ENCODE results near the gene SPEM2.
"Not testable (repeated sequence)": the region's sequence is repeated elsewhere in the genome, so short reads cannot be mapped to it uniquely, and the experiment has no call there.

SPEM2 gene

GRCh38 chr17:7443499-7444485 is 18.4 kb downstream of the SPEM2 start:
- DNase-seq: no peak

DNA sequence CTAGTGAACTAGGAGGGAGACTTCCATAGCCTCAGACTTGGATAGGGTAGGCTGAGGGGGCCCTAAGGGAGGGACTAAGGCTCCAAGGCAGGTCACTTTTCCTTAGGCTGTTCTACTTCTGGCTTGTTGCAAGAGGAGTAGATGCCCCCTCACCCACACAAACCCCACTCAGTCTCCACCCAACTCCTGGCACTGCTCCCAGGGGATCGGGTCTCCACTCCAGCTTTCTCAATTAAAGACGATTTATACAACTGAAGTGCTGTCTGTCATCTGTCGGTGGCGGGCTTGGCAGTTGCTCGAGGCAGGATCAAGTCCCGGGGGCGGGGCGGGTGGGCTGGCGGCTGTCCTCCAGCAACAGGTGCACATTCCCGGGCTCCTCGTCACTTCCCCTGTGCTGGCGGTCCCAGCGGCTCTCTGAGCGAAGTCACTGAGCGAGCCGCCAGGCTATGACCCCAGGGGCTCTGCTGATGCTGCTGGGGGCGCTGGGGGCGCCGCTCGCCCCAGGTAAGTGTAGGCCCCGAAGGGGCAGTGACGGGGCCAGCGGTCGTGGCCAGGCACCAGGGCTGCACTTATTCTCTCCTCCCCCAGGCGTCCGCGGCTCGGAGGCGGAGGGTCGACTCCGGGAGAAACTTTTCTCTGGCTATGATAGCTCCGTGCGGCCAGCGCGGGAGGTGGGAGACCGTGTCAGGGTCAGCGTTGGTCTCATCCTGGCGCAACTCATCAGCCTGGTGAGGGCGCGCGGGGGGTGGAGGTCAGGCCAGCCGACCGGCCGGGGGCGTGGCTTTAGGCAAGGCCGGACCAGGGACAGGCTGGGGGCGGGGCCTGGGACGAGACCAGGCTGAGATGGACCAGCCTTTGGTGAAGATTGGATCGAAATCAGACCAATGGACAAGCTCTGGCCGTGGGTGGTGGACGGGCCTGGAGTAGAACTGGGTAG is 19.5 kb downstream of the SPEM2 start, which contains the start of gene CHRNB1:
Gene CHRNB1 (plus strand): TSS at position 380 of the 937 bp plus-strand sequence. CDS start 67 bp downstream, at position 447.
- DNase-seq: no peak

DNA sequence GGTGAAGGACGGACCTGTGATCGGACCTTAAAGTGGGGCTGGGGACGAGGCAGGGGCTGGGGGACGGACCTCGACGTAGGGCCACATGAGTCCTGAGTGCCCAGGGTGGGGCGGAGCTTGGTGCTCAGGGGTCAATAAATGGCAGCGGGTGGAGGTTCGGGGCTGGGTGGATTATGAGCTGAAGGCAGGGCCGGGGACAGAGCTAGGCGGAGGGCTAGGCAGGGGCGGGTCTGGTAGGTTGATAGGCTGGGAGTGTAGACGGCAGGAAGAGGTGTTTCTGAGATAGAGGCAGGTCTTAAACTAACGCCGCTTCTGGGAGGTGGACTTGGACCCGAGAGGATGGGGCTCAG is 20.2 kb downstream of the SPEM2 start:
- DNase-seq: no peak

DNA sequence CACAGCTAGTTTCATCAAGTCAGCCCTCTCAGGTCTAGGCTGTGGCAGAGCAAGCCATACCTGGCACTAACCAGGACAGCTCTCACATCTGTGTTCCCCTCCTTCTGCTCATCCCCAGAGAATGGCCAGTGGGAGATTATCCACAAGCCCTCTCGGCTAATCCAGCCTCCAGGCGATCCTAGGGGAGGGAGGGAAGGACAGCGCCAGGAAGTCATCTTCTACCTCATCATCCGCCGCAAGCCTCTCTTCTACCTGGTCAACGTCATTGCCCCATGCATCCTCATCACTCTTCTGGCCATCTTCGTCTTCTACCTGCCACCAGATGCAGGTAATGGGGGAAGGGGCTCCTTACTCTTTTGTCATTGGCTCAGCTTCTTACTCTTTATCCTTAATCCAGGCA is 23.0 kb downstream of the SPEM2 start:
- no peak for DNase-seq

DNA sequence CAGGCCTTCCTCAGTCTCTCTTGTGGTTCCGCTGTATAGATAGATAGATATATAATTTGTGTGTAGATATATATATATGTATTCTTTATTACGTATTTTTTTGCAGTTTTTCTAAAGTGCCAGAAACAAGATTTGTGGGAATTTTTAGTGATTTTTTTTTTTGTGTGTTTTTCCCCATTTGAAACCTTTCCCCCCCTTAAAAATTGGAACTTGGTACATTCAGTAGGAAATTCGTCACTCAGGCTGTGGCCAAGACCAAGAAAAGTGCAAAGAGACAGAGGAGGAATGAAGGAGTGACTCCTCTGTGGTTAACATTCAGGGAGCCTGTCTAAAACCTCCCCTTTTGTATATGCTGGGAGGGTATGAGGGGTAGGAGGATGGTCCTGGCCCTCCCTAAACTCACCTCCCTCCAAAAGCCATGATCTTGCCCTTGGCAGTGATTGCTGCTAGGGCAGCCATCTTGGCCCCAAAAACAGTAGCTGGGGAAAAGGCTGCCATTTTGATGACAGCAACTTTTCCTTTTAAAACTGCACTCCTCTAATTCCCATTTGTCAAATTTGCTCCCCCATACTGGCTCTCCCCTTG is 34.6 kb downstream of the SPEM2 start:
- DNase-seq: no peak

DNA sequence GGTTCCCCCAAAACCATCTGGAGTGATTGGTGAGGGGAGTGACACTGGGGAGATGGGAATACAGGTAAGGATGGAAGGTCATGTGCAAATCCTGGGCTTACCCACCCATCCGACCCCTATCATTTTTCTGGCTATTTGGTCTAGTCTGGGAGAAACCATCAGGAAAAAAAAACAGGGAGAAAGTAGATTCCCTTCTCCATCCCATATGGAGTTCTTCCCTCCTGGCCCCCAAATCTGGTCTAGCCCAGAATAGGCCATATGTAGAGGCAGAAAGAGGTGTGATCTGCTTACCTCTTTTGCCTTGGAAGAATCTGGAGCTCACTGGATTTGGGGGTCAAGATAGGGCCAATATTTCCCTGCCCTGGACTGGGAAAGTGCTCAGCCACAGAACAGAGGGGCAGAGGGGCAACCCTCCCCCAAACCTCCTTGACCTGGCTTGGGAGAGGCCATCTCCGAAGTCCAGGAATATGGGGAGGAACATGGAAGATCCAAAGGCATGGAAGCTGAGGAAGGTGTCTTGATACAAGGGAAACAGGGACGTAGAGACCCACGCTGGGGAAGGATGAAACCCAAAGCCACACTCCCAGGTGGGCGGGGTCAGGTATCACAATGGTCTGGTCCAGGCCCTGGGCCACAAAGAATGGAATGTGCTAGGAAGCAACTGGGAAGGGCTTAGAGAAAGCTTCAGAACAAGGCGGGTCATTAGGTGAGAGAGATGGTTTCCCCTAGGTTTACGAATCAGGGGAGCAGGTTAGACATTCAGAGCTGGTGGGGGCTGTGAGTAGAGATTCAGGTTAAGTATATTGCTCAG is 35.6 kb downstream of the SPEM2 start:
- DNase-seq: no peak

DNA sequence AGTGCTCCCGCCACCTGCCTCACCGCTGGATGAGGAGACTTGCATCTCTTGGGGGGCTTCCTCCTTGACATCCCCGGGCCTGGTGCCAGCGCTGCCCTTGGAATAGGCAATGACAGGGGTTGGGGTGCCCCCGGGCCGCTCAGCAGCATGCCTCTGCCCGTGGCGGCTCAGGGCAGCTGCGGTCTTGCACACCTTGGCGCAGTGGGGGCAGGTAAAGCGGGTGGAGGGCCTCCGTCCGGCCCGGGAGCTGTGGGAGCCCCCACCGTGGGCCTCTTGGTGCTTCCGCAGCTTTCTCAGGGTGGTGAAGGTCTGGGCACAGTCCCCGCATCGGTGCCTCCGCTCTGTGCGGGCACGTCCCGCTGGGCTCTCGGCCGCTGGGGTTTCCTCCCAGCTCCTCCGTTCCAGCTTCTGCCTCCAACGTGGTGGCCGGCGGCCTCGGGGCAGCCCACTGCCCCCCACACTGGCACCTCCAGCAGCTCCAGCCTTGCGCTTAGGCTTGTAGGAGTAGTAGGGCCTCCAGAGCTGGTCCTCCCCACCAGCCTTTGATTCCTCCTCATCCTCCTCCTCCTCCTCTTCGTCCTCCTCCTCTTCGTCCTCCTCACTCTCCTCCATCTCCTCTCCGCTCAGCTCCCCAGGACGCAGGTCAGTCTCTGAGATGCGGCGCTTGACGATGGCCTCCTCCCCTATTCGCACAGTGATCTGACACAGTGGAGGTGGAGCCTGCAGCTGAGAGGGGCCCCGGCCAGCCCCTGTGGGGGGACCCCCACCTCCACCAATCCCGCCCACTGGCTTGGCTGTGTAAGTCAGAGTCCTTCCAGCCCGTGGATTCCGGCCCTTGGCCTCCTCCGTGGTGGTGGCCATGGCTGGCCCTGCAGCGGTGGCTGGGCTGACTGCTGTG is 37.3 kb downstream of the SPEM2 start:
- no peak for DNase-seq

- no peak for DNase-seq
These were observed 38.0 kb downstream of the SPEM2 start for GRCh38 chr17:7463372-7463846.

GRCh38 chr17:7464081-7464480 is 38.7 kb downstream of the SPEM2 start:
- no peak for DNase-seq

DNA sequence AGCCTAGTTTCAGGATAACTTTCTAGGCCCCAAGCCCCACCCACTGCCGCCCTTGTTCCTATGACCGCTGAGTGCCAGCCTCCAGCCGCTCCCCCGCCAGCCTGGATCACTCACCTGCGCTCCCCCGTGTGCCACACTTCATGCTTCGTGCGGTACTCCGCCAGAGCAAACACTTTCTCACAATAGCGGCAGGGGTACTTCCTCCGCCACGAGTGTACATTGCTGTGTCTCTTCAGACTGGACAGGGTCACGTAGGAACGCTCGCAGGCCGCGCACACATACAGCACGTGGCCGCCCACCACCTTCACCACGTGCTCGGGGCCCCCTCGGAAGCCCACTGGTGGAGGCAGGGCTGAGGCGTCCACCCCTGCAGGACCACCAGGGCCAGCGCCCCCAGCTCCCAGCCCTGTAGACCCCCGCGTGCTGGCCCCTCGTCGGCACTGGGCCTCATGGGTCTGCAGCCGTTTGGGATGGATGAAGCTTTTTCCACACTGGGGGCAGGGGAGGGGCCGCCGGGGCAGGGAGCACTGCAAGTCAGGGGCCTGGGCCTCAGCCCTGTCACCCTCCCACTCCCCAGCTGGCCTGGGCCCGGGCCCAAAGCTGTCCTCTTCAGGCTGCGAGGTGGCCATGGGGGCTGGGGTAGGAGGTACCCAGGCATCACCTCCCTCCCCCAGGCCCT is 40.3 kb downstream of the SPEM2 start:
- no peak for DNase-seq

DNA sequence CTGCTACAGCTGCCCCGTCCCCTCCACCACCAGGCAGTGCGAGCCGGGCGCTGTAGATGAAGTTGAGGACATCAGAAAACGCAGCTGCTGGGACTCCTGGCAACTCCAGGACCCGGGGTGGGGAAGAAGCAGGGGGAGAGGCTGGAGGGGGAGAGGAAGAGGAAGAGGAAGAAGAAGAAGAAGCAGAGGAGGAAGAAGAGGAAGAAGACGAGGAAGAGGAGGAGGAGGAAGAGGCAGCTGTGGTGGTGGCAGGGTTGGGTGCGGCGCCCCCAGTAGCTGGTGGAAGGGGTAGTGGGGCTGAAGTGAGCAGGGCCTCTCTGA is 40.9 kb downstream of the SPEM2 start:
- DNase-seq: no peak

DNA sequence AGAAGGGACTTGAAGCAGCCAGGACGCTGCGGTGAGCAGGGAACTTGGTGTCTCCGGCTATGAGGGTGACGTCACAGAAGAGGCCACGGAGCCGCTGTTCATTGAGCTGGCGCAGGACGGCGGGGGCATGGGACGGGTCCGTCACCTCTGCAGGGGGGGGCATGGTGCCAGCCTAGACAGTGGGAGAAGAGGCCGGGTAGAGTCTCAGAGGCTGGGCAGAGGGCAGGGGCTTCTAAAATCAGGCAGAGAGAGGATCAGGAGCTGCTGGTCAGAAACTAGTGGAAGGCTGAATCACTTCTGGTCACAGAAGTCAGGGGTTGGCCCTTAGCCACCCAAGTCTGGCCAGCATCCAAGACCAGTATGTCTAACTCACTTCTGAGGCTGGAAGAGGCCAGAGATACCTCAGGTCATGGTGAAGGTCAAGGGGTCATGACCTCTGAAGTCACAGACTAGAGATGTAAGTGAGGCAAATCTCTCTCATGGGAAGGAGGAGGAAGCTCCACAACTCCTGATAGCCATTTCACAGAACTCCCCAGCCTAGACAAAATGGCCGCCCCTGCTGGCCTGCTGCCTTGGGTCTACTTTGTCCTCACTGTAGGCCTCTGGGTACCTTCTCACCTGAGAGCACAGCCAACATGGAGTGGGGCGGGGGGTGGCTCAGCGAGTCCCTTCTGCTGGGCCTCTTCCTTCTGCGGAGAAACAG is 41.4 kb downstream of the SPEM2 start:
- no peak for DNase-seq

- no peak for DNase-seq
These were observed 42.1 kb downstream of the SPEM2 start for GRCh38 chr17:7467498-7467897.

GRCh38 chr17:7468290-7468689 is 42.9 kb downstream of the SPEM2 start:
- DNase-seq: no peak

DNA sequence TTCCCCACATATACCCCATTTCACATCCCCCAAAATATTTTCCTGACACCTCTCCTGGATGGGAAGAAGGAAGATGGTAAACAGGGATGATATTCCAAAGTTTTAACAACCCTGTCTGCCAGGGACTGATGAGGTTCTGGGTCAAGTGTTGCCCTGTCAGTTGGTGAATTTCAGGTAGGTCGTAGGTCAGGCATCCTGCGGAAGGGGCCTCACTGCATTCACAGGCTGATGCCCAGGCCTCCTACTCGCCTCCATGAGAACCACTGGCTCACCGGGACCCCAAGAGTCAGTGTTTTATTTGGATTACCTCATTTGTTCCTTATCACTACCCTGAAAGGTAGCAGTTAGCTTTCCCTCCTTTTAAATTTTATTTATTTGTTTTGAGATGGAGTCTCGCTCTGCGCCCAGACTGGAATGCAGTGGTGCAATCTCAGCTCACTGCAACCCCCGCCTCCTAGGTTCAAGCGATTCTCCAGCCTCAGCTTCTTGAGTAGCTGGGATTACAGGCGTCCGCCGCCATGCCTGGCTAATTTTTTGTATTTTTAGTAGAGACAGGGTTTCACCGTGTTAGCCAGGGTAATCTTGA is 43.5 kb downstream of the SPEM2 start:
- DNase-seq: no peak

GRCh38 chr17:7469843-7470242 is 44.4 kb downstream of the SPEM2 start:
- not testable (repeated sequence) for DNase-seq

GRCh38 chr17:7470457-7470973 is 45.1 kb downstream of the SPEM2 start:
- DNase-seq: not testable (repeated sequence)

- no peak for DNase-seq
These were observed 46.3 kb downstream of the SPEM2 start for GRCh38 chr17:7471729-7472128.

- not testable (repeated sequence) for DNase-seq
These were observed 49.4 kb downstream of the SPEM2 start for GRCh38 chr17:7474767-7475166.
